K562 (cell line): ENCODE measurements around the gene OR10G4. TPM values are rescaled to one million over a fixed set of nuclear protein-coding genes. Genes with fewer than 3 reads are reported as not detected.

ENCODE experiments used
- ATAC-seq: fragments of 200-7000 bp; cut with Tn5 transposase; 3 replicates; pipeline ENCODE4 v1.9.1; 2020; ENCODE audit warnings: moderate library complexity
- BruUV-seq: library from RNA; stranded (reverse); fragments of 400-500 nt; replicated peaks from 2 replicates; lab custom pipeline; 2021; lab: Mats Ljungman, UMichigan
- CTCF ChIA-PET: fragments of 300-600 bp; formaldehyde crosslinking; extraction: SDS; loops from one replicate; lab custom pipeline; 2021; ENCODE audit warnings: low intra/inter-chr PET ratio; lab: Yijun Ruan, JAX
- POLR2A ChIA-PET: fragments of 300-600, 350-650 bp; sonication (Branson Sonifier 250); formaldehyde crosslinking; extraction: SDS; loops from one replicate; lab custom pipeline; 2021; ENCODE audit warnings: antibody characterized with exemption, inconsistent platforms; lab: Yijun Ruan, JAX
- DNase-seq, 4 experiments: peaks; one replicate each; pipeline versions ENCODE4 v3.0.0 to v3.0.0-alpha.2; 2011 to 2018; ENCODE audit warnings: low spot score in 3 of 4, mixed read lengths in 3 of 4; ENCODE audit errors: extremely low read depth in 1 of 4
- FAIRE-seq: peaks from 2 replicates; lab custom pipeline; 2011; peaks lifted over from hg19 to GRCh38; lab: Jason Lieb, UNC
- H2AFZ ChIP-seq: 2 replicates; pipeline ENCODE4 v1.6.0; 2011; ENCODE audit warnings: low read depth, low read length, control low read depth, inconsistent platforms
- H3K27ac ChIP-seq: fragments of 200-600 bp; 3 replicates; pipeline ENCODE4 v1.8.0; 2011; ENCODE audit warnings: low read depth, mild to moderate bottlenecking, control low read depth, inconsistent platforms, low read length, moderate library complexity, mixed read lengths; ENCODE audit errors: extremely low read depth
- H3K27me3 ChIP-seq, 2 experiments: fragments of 300-600 bp in 1 of 2; 2 replicates in 1 of 2; 3 replicates in 1 of 2; pipeline versions ENCODE4 v1.6.0 to v1.8.0; 2011; ENCODE audit warnings: inconsistent platforms in 2 of 2, low read length in 2 of 2, mild to moderate bottlenecking in 1 of 2, mixed read lengths in 1 of 2, moderate library complexity in 1 of 2; ENCODE audit not compliant: control insufficient read depth in 2 of 2, insufficient read depth in 2 of 2
- H3K36me3 ChIP-seq: fragments of 300-600 bp; 3 replicates; pipeline ENCODE4 v1.8.0; 2011; ENCODE audit warnings: mild to moderate bottlenecking, low read length, inconsistent platforms; ENCODE audit not compliant: control insufficient read depth, insufficient read depth
- H3K4me1 ChIP-seq, 2 experiments: fragments of 200-600 bp in 1 of 2; replicated peaks in 1 of 2; 2 replicates in 1 of 2; 3 replicates in 1 of 2; pipeline versions ENCODE4 v1.5.1 to v1.8.0; 2011; ENCODE audit warnings: inconsistent platforms in 2 of 2, low read length in 2 of 2, mild to moderate bottlenecking in 1 of 2, mixed read lengths in 1 of 2, moderate library complexity in 1 of 2; ENCODE audit not compliant: control insufficient read depth in 2 of 2, insufficient read depth in 2 of 2
- H3K4me2 ChIP-seq: 2 replicates; pipeline ENCODE4 v1.6.1; 2011; ENCODE audit warnings: low read length, control low read depth, inconsistent platforms, mixed read lengths; ENCODE audit not compliant: insufficient read depth
- H3K4me3 ChIP-seq: fragments of 200-600 bp; sonication (generic), shearing (Covaris generic); 2 replicates; pipeline ENCODE4 v1.5.1; 2016; ENCODE audit warnings: control low read depth, inconsistent platforms
- H3K79me2 ChIP-seq: fragments of 200-600 bp; 3 replicates; pipeline ENCODE4 v1.8.0; 2011; ENCODE audit warnings: low read length, inconsistent platforms; ENCODE audit not compliant: control insufficient read depth, insufficient read depth
- H3K9ac ChIP-seq, 2 experiments: 2 replicates each; pipeline versions ENCODE4 v1.6.0 to v1.6.1; 2011; ENCODE audit warnings: low read depth in 2 of 2, low read length in 2 of 2, control low read depth in 1 of 2, inconsistent platforms in 1 of 2, mild to moderate bottlenecking in 1 of 2, mixed read lengths in 1 of 2; ENCODE audit not compliant: insufficient read depth in 1 of 2
- H3K9me1 ChIP-seq: one replicate; pipeline ENCODE4 v1.6.0; 2011; ENCODE audit warnings: inconsistent platforms, mild to moderate bottlenecking, low read length, moderate library complexity; ENCODE audit not compliant: control insufficient read depth, insufficient read depth
- H3K9me3 ChIP-seq: replicated peaks from 2 replicates; pipeline ENCODE4 v1.5.1; 2011; ENCODE audit warnings: low read depth, low read length, inconsistent platforms; ENCODE audit not compliant: control insufficient read depth, insufficient read depth
- H4K20me1 ChIP-seq: replicated peaks from 2 replicates; pipeline ENCODE4 v1.6.1; 2011; ENCODE audit warnings: low read length, inconsistent platforms, mixed read lengths; ENCODE audit not compliant: control insufficient read depth, insufficient read depth
- BCL6 ChIP-seq: fragments of 250-450 bp; sonication (Bioruptor Pico); IDR thresholded peaks from 2 replicates; pipeline ENCODE4 v1.4.0; 2020
- BRD9 ChIP-seq: fragments of 450-650 bp; IDR thresholded peaks from 2 replicates; pipeline ENCODE4 v1.6.1; 2018; ENCODE audit warnings: low read depth; ENCODE audit not compliant: partially characterized antibody
- CCNT2 ChIP-seq: IDR thresholded peaks from 2 replicates; pipeline ENCODE4 v1.6.1; 2011; ENCODE audit warnings: borderline replicate concordance, low read depth, mild to moderate bottlenecking, moderate library complexity, mixed read lengths, low read length; ENCODE audit not compliant: insufficient read length; ENCODE audit errors: extremely low read depth
- CEBPB ChIP-seq: fragments of 450-650 bp; IDR thresholded peaks from 2 replicates; pipeline ENCODE4 v1.6.1; 2016; ENCODE audit warnings: missing genetic modification characterization, missing compliant biosample characterization
- CGGBP1 ChIP-seq: fragments of 250-450 bp; sonication (Bioruptor Pico); IDR thresholded peaks from 2 replicates; pipeline ENCODE4 v1.9.0; 2021; ENCODE audit warnings: mild to moderate bottlenecking
- DDX20 ChIP-seq: fragments of 450-650 bp; IDR thresholded peaks from 2 replicates; pipeline ENCODE4 v1.6.1; 2016; ENCODE audit warnings: missing genetic modification characterization, low read depth, mild to moderate bottlenecking, missing compliant biosample characterization, moderate library complexity
- FOXK2 ChIP-seq, 2 experiments: fragments of 450-650 bp; IDR thresholded peaks in 1 of 2; conservative IDR thresholded peaks in 1 of 2; 2 replicates each; pipeline ENCODE4 v1.6.1; 2016; ENCODE audit warnings: low read depth in 2 of 2, mild to moderate bottlenecking in 1 of 2
- GTF3C2 ChIP-seq: IDR thresholded peaks from 3 replicates; pipeline ENCODE4 v1.6.1; 2011; ENCODE audit warnings: borderline replicate concordance, mild to moderate bottlenecking, moderate library complexity; ENCODE audit not compliant: insufficient read length; ENCODE audit errors: extremely low read depth
- NCOR1 ChIP-seq: fragments of 450-650 bp; IDR thresholded peaks from 2 replicates; pipeline ENCODE4 v1.6.1; 2016; ENCODE audit warnings: mild to moderate bottlenecking, moderate library complexity
- NR4A1 ChIP-seq, 2 experiments: fragments of 250-450 bp in 1 of 2; fragments of 450-650 bp in 1 of 2; sonication (Bioruptor Pico) in 1 of 2; IDR thresholded peaks; 2 replicates each; pipeline versions ENCODE4 v1.4.0 to v1.6.1; 2016 to 2020; ENCODE audit warnings: mild to moderate bottlenecking in 2 of 2, missing compliant biosample characterization in 1 of 2, missing genetic modification characterization in 1 of 2, moderate library complexity in 1 of 2
- SRSF3 ChIP-seq: fragments of 200-400 bp; formaldehyde crosslinking; IDR thresholded peaks from 2 replicates; pipeline ENCODE4 v1.6.1; 2016; ENCODE audit warnings: mild to moderate bottlenecking, low read length, moderate library complexity; ENCODE audit not compliant: insufficient read depth
- TAF9B ChIP-seq: fragments of 450-650 bp; IDR thresholded peaks from 2 replicates; pipeline ENCODE4 v1.6.1; 2018; ENCODE audit warnings: mild to moderate bottlenecking; ENCODE audit not compliant: partially characterized antibody
- ZFP91 ChIP-seq: sonication (generic); formaldehyde crosslinking; IDR thresholded peaks from 2 replicates; pipeline ENCODE4 v1.8.0; 2022; ENCODE audit warnings: mild to moderate bottlenecking, missing genetic modification reagents
- ZNF133 ChIP-seq: fragments of 250-450 bp; sonication (Bioruptor Pico); IDR thresholded peaks from 2 replicates; pipeline ENCODE4 v1.4.0; 2020; ENCODE audit warnings: mild to moderate bottlenecking
- ZNF263 ChIP-seq: sonication (generic); formaldehyde crosslinking; IDR thresholded peaks from 2 replicates; pipeline ENCODE4 v1.8.0; 2022; ENCODE audit warnings: mild to moderate bottlenecking, missing genetic modification reagents, borderline replicate concordance
- ZNF324 ChIP-seq: fragments of 250-450 bp; sonication (Bioruptor Pico); IDR thresholded peaks from 2 replicates; pipeline ENCODE4 v1.4.0; 2020; ENCODE audit warnings: mild to moderate bottlenecking
- WGBS: fragments of 100-300 bp; shearing (Covaris generic); methylation state at CpG from one replicate; pipeline ENCODE4 v1.1.6; 2016; ENCODE audit warnings: low coverage, mixed read lengths; ENCODE audit not compliant: insufficient coverage; ENCODE audit errors: missing lambda C conversion rate; 5-methylcytosine and 5-hydroxymethylcytosine counted together
- in situ Hi-C: fragments of 300-500 bp; cut with MboI; formaldehyde crosslinking; loops from 4 replicates; pipeline ENCODE4 v1.15.0; 2018; ENCODE audit warnings: inconsistent platforms, mixed read lengths
- intact Hi-C: fragments of 100-400 bp; cut with micrococcal nuclease; formaldehyde crosslinking; loops from 2 replicates; pipeline ENCODE4 v1.14.2; 2022
- polyA plus RNA-seq, 8 experiments: library from polyadenylated mRNA; depleted of rRNA in 4 of 8; stranded (reverse) in 5 of 8; unstranded in 3 of 8; fragments of >200 nt; fragmentation: Nextera tagmentation in 2 of 8; fragmentation: Illumina TruSeq in 1 of 8; extraction: Ambion mirVana in 2 of 8; extraction: Trizol in 1 of 8; gene quantifications; 2 replicates each; pipeline versions ENCODE4 v1.2.1 to v1.2.3, GENCODE V29; 2011 to 2014; ENCODE audit warnings: inconsistent platforms in 1 of 8, missing spikeins in 1 of 8
- total RNA-seq, 7 experiments: library from RNA; depleted of rRNA in 6 of 7; stranded (reverse); fragments of >200 nt in 6 of 7; fragmentation: Illumina TruSeq in 2 of 7; extraction: Trizol in 2 of 7; gene quantifications; 2 replicates each; pipeline versions ENCODE4 v1.2.1 to v1.2.3, GENCODE V29; 2011 to 2021; ENCODE audit warnings: low replicate concordance in 1 of 7

The OR10G4 gene
- total and polyA plus RNA-seq, 9 of the 15 experiments (the other 6 are each of a cell fraction or from before 2014, with no cell fraction given): not detected

- no peaks in the 10 kb centered on the region for H3K9me3 ChIP-seq
- DNase-seq (no peak), FAIRE-seq (no peak), ATAC-seq (no peak)
- no peaks in the 10 kb centered on the region for H3K4me1 ChIP-seq
- H3K4me2 ChIP-seq: no peak overlapping the region
- in situ Hi-C loops: no loop called here
- intact Hi-C loops: no loop called here
- no peaks in the 10 kb centered on the region for H4K20me1 ChIP-seq
- no TSS peak for BruUV-seq
- H3K79me2 ChIP-seq: no peaks in the 10 kb centered on the region
- ChIA-PET CTCF (no interaction called here), POLR2A (no interaction called here)
- no peak overlapping the region for H3K4me3 ChIP-seq
- H2AFZ ChIP-seq: no peak overlapping the region
- H3K27me3 ChIP-seq: peaks cover 0 to 7% of the 10 kb centered on the region in 2 experiments; a peak in 1 of 5 replicates
- H3K27ac ChIP-seq: no peak overlapping the region
- no peak overlapping the region for H3K9ac ChIP-seq
- 0% methylated on average over 1 of the region's 1 CpG for WGBS
- no peaks in the 10 kb centered on the region for H3K9me1 ChIP-seq
- no peaks in the 10 kb centered on the region for H3K36me3 ChIP-seq
- no peak for TF ChIP-seq CEBPB (tag)
- no peak for TF ChIP-seq SRSF3
- no peak for TF ChIP-seq GTF3C2
- no peak for TF ChIP-seq BCL6 (CRISPR knock-in tag)
- TF ChIP-seq TAF9B: no peak
- no peak for TF ChIP-seq FOXK2 (conservative IDR thresholded peaks at IDR 0.05 in 1 of 2, IDR thresholded peaks at IDR 0.05 in 1 of 2; ENCODE audit: low read depth in 2 of 2)
- no peak for TF ChIP-seq DDX20
- TF ChIP-seq ZNF263 (CRISPR knock-in tag): no peak
- no peak for TF ChIP-seq BRD9
- no peak for TF ChIP-seq CGGBP1 (CRISPR knock-in tag)
- no peak for TF ChIP-seq ZNF133
- no peak for TF ChIP-seq NR4A1 (CRISPR knock-in tag; IDR thresholded peaks at IDR 0.05)
- TF ChIP-seq NR4A1 (tag; IDR thresholded peaks at IDR 0.05): no peak
- TF ChIP-seq NCOR1: no peak
- no peak for TF ChIP-seq ZFP91 (CRISPR knock-in tag)
- TF ChIP-seq CCNT2: no peak
- no peak for TF ChIP-seq ZNF324 (CRISPR knock-in tag)
These were observed 39.0 kb upstream of the OR10G4 start for GRCh38 chr11:123973816-123974215.
